ENCODE data around the gene MLLT11. TPM values are rescaled to one million over a fixed set of nuclear protein-coding genes. Genes with fewer than 3 reads are reported as not detected.
A peak's percentile ranks its signal among the peaks of the same experiment; 100 is the strongest.

The MLLT11 gene
- total and polyA plus RNA-seq, 4 donors, result 0.17 to 0.64 (median 0.27) TPM

- H3K27ac ChIP-seq (ENCODE audit: low read depth in 1 of 2, low read length in 2 of 2), result peak overlapping the region; percentile 34 to 71
- H3K36me3 ChIP-seq (ENCODE audit: control insufficient read depth in 4 of 4, insufficient read depth in 3 of 4, low read depth in 1 of 4, low read length in 3 of 4), result peaks cover 2 to 11% (median 7%) of the 10 kb centered on the region in 4 donors
- TF ChIP-seq ZBTB33 (IDR thresholded peaks at IDR 0.05), result no peak
- TF ChIP-seq RAD21 (IDR thresholded peaks at IDR 0.05), result peak in 1 of 2 donors; percentile 6
- peak overlapping the region in 1 of 2 donors; percentile 11 for H3K9ac ChIP-seq (ENCODE audit: low read depth in 1 of 2, low read length in 2 of 2)
- H3K27me3 ChIP-seq (ENCODE audit: control insufficient read depth in 4 of 4, insufficient read depth in 4 of 4, low read length in 3 of 4), result no peaks in the 10 kb centered on the region
- WGBS, result 34% methylated on average over 2 of the region's 2 CpGs
- no peaks in the 10 kb centered on the region for H3K9me3 ChIP-seq (ENCODE audit: control insufficient read depth in 4 of 4, low read length in 3 of 4)
- DNase-seq (ENCODE audit: low spot score), result no peak
- no peak overlapping the region for H3K4me3 ChIP-seq (ENCODE audit: low read depth in 1 of 3, low read length in 3 of 3)
- peaks cover 9 to 45% (median 40%) of the 10 kb centered on the region in 4 donors for H3K4me1 ChIP-seq (ENCODE audit: control insufficient read depth in 4 of 4, insufficient read depth in 4 of 4, low read length in 3 of 4)
These were observed 46.7 kb upstream of the MLLT11 start for GRCh38 chr1:151013518-151013917.

- no peaks in the 10 kb centered on the region for H3K27me3 ChIP-seq (ENCODE audit: control insufficient read depth in 4 of 4, insufficient read depth in 4 of 4, low read length in 3 of 4)
- DNase-seq (ENCODE audit: low spot score), result peak; percentile 83
- H3K4me3 ChIP-seq (ENCODE audit: low read depth in 1 of 3, low read length in 3 of 3), result no peak overlapping the region
- H3K9ac ChIP-seq (ENCODE audit: low read depth in 1 of 2, low read length in 2 of 2), result no peak overlapping the region
- no peak overlapping the region for H3K27ac ChIP-seq (ENCODE audit: low read depth in 1 of 2, low read length in 2 of 2)
- H3K9me3 ChIP-seq (ENCODE audit: control insufficient read depth in 4 of 4, low read length in 3 of 4), result no peaks in the 10 kb centered on the region
- WGBS, result 47% methylated on average over 6 of the region's 6 CpGs
- H3K4me1 ChIP-seq (ENCODE audit: control insufficient read depth in 4 of 4, insufficient read depth in 4 of 4, low read length in 3 of 4), result peaks cover 0 to 2% (median 0%) of the 10 kb centered on the region in 4 donors
- no peak for TF ChIP-seq SP1 (IDR thresholded peaks at IDR 0.05)
- TF ChIP-seq JUND (IDR thresholded peaks at IDR 0.05), result no peak
- TF ChIP-seq HNF4A (conservative IDR thresholded peaks at IDR 0.05), result no peak
- TF ChIP-seq ATF3 (IDR thresholded peaks at IDR 0.05), result no peak
- TF ChIP-seq EGR1 (IDR thresholded peaks at IDR 0.05; ENCODE audit: low read depth in 2 of 2), result no peak
- no peak for TF ChIP-seq YY1 (IDR thresholded peaks at IDR 0.05)
- no peak for TF ChIP-seq FOXA2 (IDR thresholded peaks at IDR 0.05)
- no peak for TF ChIP-seq NR2F2 (IDR thresholded peaks at IDR 0.05)
- no peak for TF ChIP-seq HNF4G (IDR thresholded peaks at IDR 0.05)
- peak; percentile 59 for TF ChIP-seq CTCF (IDR thresholded peaks at IDR 0.05; ENCODE audit: low read depth, low read length, missing input control)
- peak; percentile 85 to 90 for TF ChIP-seq RAD21 (IDR thresholded peaks at IDR 0.05)
- TF ChIP-seq MAX (IDR thresholded peaks at IDR 0.05), result no peak
- no peak for TF ChIP-seq FOXA1 (IDR thresholded peaks at IDR 0.05)
- TF ChIP-seq REST (IDR thresholded peaks at IDR 0.05), result no peak
- TF ChIP-seq TAF1 (conservative IDR thresholded peaks at IDR 0.05), result no peak
- peaks cover 7 to 37% (median 23%) of the 10 kb centered on the region in 4 donors for H3K36me3 ChIP-seq (ENCODE audit: control insufficient read depth in 4 of 4, insufficient read depth in 3 of 4, low read depth in 1 of 4, low read length in 3 of 4)
These were observed 35.6 kb upstream of the MLLT11 start for GRCh38 chr1:151024540-151025146.
